SU-DHL-6 (cell line): ENCODE measurements around the gene ITPR3.

Experiments used
- EZH2phosphoT487 ChIP-seq: fragments of 200-600 bp; sonication (generic), shearing (Covaris generic); conservative IDR thresholded peaks from 2 replicates; pipeline ENCODE4 v1.6.1; 2018; ENCODE audit warnings: mild to moderate bottlenecking, antibody characterized with exemption, low read length, moderate library complexity, mixed read lengths
- TF ChIP-seq, protein P1 (sequence below): fragments of 200-600 bp; sonication (generic); IDR thresholded peaks from one replicate; pipeline ENCODE4 v1.5.1; 2017; ENCODE audit warnings: antibody characterized with exemption, mild to moderate bottlenecking, low read length, moderate library complexity; ENCODE audit not compliant: insufficient read depth, poor library complexity, severe bottlenecking

DNA sequence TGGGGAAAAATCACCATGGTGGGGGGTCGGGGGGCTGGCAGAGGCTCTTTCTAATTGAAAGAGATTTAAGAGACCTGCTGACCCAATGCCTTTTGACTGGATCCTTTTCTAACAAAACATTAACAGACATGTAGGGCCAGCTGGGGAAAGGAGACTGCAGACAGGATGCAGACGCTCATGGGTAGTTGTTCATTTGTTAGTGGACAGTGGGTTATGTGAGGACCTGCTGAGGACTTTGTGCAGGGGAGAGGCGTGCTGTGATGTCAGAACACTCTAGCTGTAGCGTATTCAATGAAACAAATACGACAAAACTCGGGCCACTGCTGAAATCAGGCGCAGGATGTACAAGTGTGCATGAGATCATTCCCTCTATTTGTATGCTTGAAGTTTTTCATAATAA, 124.4 kb downstream of the ITPR3 start:
- TF ChIP-seq, protein P1, sequence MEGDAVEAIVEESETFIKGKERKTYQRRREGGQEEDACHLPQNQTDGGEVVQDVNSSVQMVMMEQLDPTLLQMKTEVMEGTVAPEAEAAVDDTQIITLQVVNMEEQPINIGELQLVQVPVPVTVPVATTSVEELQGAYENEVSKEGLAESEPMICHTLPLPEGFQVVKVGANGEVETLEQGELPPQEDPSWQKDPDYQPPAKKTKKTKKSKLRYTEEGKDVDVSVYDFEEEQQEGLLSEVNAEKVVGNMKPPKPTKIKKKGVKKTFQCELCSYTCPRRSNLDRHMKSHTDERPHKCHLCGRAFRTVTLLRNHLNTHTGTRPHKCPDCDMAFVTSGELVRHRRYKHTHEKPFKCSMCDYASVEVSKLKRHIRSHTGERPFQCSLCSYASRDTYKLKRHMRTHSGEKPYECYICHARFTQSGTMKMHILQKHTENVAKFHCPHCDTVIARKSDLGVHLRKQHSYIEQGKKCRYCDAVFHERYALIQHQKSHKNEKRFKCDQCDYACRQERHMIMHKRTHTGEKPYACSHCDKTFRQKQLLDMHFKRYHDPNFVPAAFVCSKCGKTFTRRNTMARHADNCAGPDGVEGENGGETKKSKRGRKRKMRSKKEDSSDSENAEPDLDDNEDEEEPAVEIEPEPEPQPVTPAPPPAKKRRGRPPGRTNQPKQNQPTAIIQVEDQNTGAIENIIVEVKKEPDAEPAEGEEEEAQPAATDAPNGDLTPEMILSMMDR: no peak
- TF ChIP-seq EZH2phosphoT487: no peak
